Stomach (tissue), 9 donors: Measurements from ENCODE around the gene PRPF6. TPM values are rescaled to one million over a fixed set of nuclear protein-coding genes. Genes with fewer than 3 reads are reported as not detected.
A peak's percentile ranks its signal among the peaks of the same experiment; 100 is the strongest.

Experiments used
- DNase-seq, 2 donors: peaks; one replicate each; pipeline versions ENCODE4 v3.0.0 to v3.0.0-alpha.2; 2013 to 2019
- H3K27ac ChIP-seq, 5 donors: fragments of 200-600 bp in 4 of 5; sonication (generic) in 4 of 5; one replicate each; pipeline ENCODE4 v1.5.1; 2013 to 2019; ENCODE audit warnings: mild to moderate bottlenecking in 1 of 5, moderate library complexity in 1 of 5
- H3K27me3 ChIP-seq, 3 donors: fragments of 200-600 bp; sonication (generic); one replicate each; pipeline ENCODE4 v1.5.1; 2017 to 2019; ENCODE audit warnings: mixed run types in 1 of 3
- H3K36me3 ChIP-seq, 4 donors: fragments of 200-600 bp; sonication (generic); 1 replicate in 3 of 4; 2 replicates in 1 of 4; pipeline ENCODE4 v1.5.1; 2016 to 2019
- H3K4me1 ChIP-seq, 4 donors: fragments of 200-600 bp; sonication (generic); one replicate each; pipeline ENCODE4 v1.5.1; 2016 to 2019
- H3K4me3 ChIP-seq, 4 donors: fragments of 200-600 bp; sonication (generic) in 3 of 4; one replicate each; pipeline ENCODE4 v1.5.1; 2016 to 2019; ENCODE audit warnings: mild to moderate bottlenecking in 1 of 4
- H3K9me3 ChIP-seq, 4 donors: fragments of 200-600 bp; sonication (generic); one replicate each; pipeline ENCODE4 v1.5.1; 2016 to 2019
- EP300 ChIP-seq: sonication (generic); formaldehyde crosslinking; IDR thresholded peaks from one replicate; pipeline ENCODE4 v1.6.1; 2017; ENCODE audit warnings: antibody characterized with exemption
- POLR2A ChIP-seq, 4 donors: fragments of 450-650 bp; IDR thresholded peaks; one replicate each; pipeline ENCODE4 v1.6.1; 2016; ENCODE audit warnings: antibody characterized with exemption in 4 of 4, control low read depth in 2 of 4, mild to moderate bottlenecking in 1 of 4, moderate library complexity in 1 of 4
- POLR2AphosphoS5 ChIP-seq, 3 donors: sonication (generic); formaldehyde crosslinking; IDR thresholded peaks; one replicate each; pipeline ENCODE4 v1.6.1; 2016; ENCODE audit warnings: antibody characterized with exemption in 3 of 3
- WGBS, 5 donors: extraction: QIAGEN DNeasy Blood & Tissue Kit in 3 of 5; methylation state at CpG; one replicate each; pipeline versions ENCODE4 v1.1.5 to v1.1.7; 2013 to 2018; 5-methylcytosine and 5-hydroxymethylcytosine counted together
- intact Hi-C: fragments of 100-400 bp; cut with DNase I; formaldehyde crosslinking; loops from one replicate; pipeline ENCODE4 v1.15.1; 2023; ENCODE audit warnings: low total_unique reads
- polyA plus RNA-seq, 3 donors: library from polyadenylated mRNA; stranded (reverse); fragments of 200-250 nt; gene quantifications; one replicate each; pipeline ENCODE4 v1.2.3, GENCODE V29; 2013
- total RNA-seq, 5 donors: library from RNA; depleted of rRNA; stranded (reverse); fragments of >200 nt; gene quantifications; one replicate each; pipeline versions ENCODE4 v1.1.0 to v1.2.3, GENCODE V29; 2014 to 2016
- TF ChIP-seq, protein P1 (sequence below), 7 experiments: fragments of 450-650 bp in 4 of 7; fragments of 200-600 bp in 3 of 7; sonication (generic) in 3 of 7; IDR thresholded peaks; one replicate each; pipeline ENCODE4 v1.5.1; 2016 to 2019; ENCODE audit warnings: antibody characterized with exemption in 7 of 7, control low read depth in 2 of 7, mild to moderate bottlenecking in 1 of 7
- donor health status: healthy with polysubstance abuse.
- donor health status: Bipolar disorder and iron deficiency.
- donor health status: healthy.

PRPF6 gene
- total and polyA plus RNA-seq, 8 donors = 27.0 to 67.4 (median 39.6) TPM

GRCh38 chr20:63939061-63939935 is 41.6 kb upstream of the PRPF6 start:
- Histone ChIP-seq H3K4me3 (no peak overlapping the region), H3K4me1 (peaks cover 7 to 46% (median 32%) of the 10 kb centered on the region in 4 donors), H3K27ac (peak overlapping the region in 1 of 5 donors; percentile 65), H3K9me3 (no peaks in the 10 kb centered on the region), H3K36me3 (peaks cover 43 to 92% (median 81%) of the 10 kb centered on the region in 4 donors), H3K27me3 (no peaks in the 10 kb centered on the region)
- 74 to 89% (median 84%) methylated on average over 9 to 33 of the region's 33 CpGs for WGBS, 5 donors
- TF ChIP-seq EP300 (no peak), POLR2AphosphoS5 (IDR thresholded peaks at IDR 0.05) (no peak), POLR2A (IDR thresholded peaks at IDR 0.05) (no peak)
- TF ChIP-seq, protein P1, sequence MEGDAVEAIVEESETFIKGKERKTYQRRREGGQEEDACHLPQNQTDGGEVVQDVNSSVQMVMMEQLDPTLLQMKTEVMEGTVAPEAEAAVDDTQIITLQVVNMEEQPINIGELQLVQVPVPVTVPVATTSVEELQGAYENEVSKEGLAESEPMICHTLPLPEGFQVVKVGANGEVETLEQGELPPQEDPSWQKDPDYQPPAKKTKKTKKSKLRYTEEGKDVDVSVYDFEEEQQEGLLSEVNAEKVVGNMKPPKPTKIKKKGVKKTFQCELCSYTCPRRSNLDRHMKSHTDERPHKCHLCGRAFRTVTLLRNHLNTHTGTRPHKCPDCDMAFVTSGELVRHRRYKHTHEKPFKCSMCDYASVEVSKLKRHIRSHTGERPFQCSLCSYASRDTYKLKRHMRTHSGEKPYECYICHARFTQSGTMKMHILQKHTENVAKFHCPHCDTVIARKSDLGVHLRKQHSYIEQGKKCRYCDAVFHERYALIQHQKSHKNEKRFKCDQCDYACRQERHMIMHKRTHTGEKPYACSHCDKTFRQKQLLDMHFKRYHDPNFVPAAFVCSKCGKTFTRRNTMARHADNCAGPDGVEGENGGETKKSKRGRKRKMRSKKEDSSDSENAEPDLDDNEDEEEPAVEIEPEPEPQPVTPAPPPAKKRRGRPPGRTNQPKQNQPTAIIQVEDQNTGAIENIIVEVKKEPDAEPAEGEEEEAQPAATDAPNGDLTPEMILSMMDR (IDR thresholded peaks at IDR 0.05) = no peak
- intact Hi-C loops = no loop called here
- DNase-seq = no peak

- H3K27ac ChIP-seq = no peak overlapping the region
- no peaks in the 10 kb centered on the region for H3K27me3 ChIP-seq
- TF ChIP-seq, protein P1 (IDR thresholded peaks at IDR 0.05) = no peak
- TF ChIP-seq EP300 = no peak
- no peak for TF ChIP-seq POLR2A (IDR thresholded peaks at IDR 0.05)
- TF ChIP-seq POLR2AphosphoS5 (IDR thresholded peaks at IDR 0.05) = peak in 1 of 3 donors; percentile 6
- 87 to 95% (median 91%) methylated on average over 13 to 23 of the region's 23 CpGs for WGBS, 5 donors
- no peak for DNase-seq
- H3K4me3 ChIP-seq = no peak overlapping the region
- H3K36me3 ChIP-seq = peaks cover 44 to 92% (median 81%) of the 10 kb centered on the region in 4 donors
- peaks cover 7 to 46% (median 32%) of the 10 kb centered on the region in 4 donors for H3K4me1 ChIP-seq
- intact Hi-C loops = no loop called here
- H3K9me3 ChIP-seq = no peaks in the 10 kb centered on the region
These were observed 40.9 kb upstream of the PRPF6 start for GRCh38 chr20:63940071-63940471.

GRCh38 chr20:63940472-63941266 is 40.3 kb upstream of the PRPF6 start:
- H3K27ac ChIP-seq = peak overlapping the region in 3 of 5 donors; percentile 68 to 80 (median 80)
- no peak for DNase-seq
- 88 to 95% (median 93%) methylated on average over 38 to 58 of the region's 58 CpGs for WGBS, 5 donors

More at GRCh38 chr20:63940472-63941266, 40.3 kb upstream of the PRPF6 start:
- H3K36me3 ChIP-seq = peaks cover 44 to 92% (median 81%) of the 10 kb centered on the region in 4 donors
- intact Hi-C loops = no loop called here
- no peak overlapping the region for H3K4me3 ChIP-seq
- TF ChIP-seq POLR2AphosphoS5 (IDR thresholded peaks at IDR 0.05) = no peak
- TF ChIP-seq, protein P1 (IDR thresholded peaks at IDR 0.05) = no peak
- no peak for TF ChIP-seq EP300
- TF ChIP-seq POLR2A (IDR thresholded peaks at IDR 0.05) = no peak
- no peaks in the 10 kb centered on the region for H3K9me3 ChIP-seq
- H3K4me1 ChIP-seq = peaks cover 7 to 46% (median 32%) of the 10 kb centered on the region in 4 donors
- H3K27me3 ChIP-seq = no peaks in the 10 kb centered on the region
